ENCODE measurements around the gene PRR36. TPM values are rescaled to one million over a fixed set of nuclear protein-coding genes. Genes with fewer than 3 reads are reported as not detected.

The PRR36 gene
- total RNA-seq, 6 donors from 2014 or later = 0.46 to 9.4 (median 2.7) TPM

GRCh38 chr19:7847664-7848063 is 26.5 kb downstream of the PRR36 start:
- H3K27me3 ChIP-seq = no peaks in the 10 kb centered on the region
- no peak overlapping the region for H3K27ac ChIP-seq
- TF ChIP-seq POLR2A (IDR thresholded peaks at IDR 0.05) (no peak), EP300 (IDR thresholded peaks at IDR 0.05) (no peak), CTCF (IDR thresholded peaks at IDR 0.05) (no peak), POLR2AphosphoS5 (IDR thresholded peaks at IDR 0.05) (no peak)
- ATAC-seq (ENCODE audit: low FRiP score in 2 of 2) (no peak), DNase-seq (peak in 1 of 2 donors; percentile 81)
- 91 to 94% methylated on average over 23 of the region's 23 CpGs for WGBS, 2 donors
- H3K36me3 ChIP-seq = peaks cover 0 to 3% (median 0%) of the 10 kb centered on the region in 4 donors
- H3K4me3 ChIP-seq = no peak overlapping the region
- no peaks in the 10 kb centered on the region for H3K4me1 ChIP-seq
- H3K9me3 ChIP-seq = no peaks in the 10 kb centered on the region

GRCh38 chr19:7846155-7846646 is 28.0 kb downstream of the PRR36 start:
- DNase-seq (no peak), ATAC-seq (ENCODE audit: low FRiP score in 2 of 2) (no peak)
- TF ChIP-seq CTCF (IDR thresholded peaks at IDR 0.05) (no peak), EP300 (IDR thresholded peaks at IDR 0.05) (no peak), POLR2AphosphoS5 (IDR thresholded peaks at IDR 0.05) (no peak), POLR2A (IDR thresholded peaks at IDR 0.05) (no peak)
- no peak overlapping the region for H3K27ac ChIP-seq
- peaks cover 0 to 3% (median 0%) of the 10 kb centered on the region in 4 donors for H3K36me3 ChIP-seq
- whole genome bisulfite sequencing, 2 donors = 89 to 90% methylated on average over 12 to 17 of the region's 19 CpGs
- no peaks in the 10 kb centered on the region for H3K27me3 ChIP-seq
- H3K4me1 ChIP-seq = no peaks in the 10 kb centered on the region
- H3K9me3 ChIP-seq = no peaks in the 10 kb centered on the region
- no peak overlapping the region for H3K4me3 ChIP-seq

- Histone ChIP-seq H3K36me3 (peaks cover 0 to 3% (median 0%) of the 10 kb centered on the region in 4 donors), H3K27ac (no peak overlapping the region), H3K27me3 (no peaks in the 10 kb centered on the region), H3K9me3 (no peaks in the 10 kb centered on the region), H3K4me1 (no peaks in the 10 kb centered on the region), H3K4me3 (no peak overlapping the region)
- no peak for DNase-seq
- TF ChIP-seq POLR2A (IDR thresholded peaks at IDR 0.05) (no peak), EP300 (IDR thresholded peaks at IDR 0.05) (no peak), CTCF (IDR thresholded peaks at IDR 0.05) (no peak), POLR2AphosphoS5 (IDR thresholded peaks at IDR 0.05) (no peak)
- WGBS, 2 donors = 93% methylated on average over 12 to 20 of the region's 20 CpGs
- no peak for ATAC-seq (ENCODE audit: low FRiP score in 2 of 2)
These were observed 28.6 kb downstream of the PRR36 start for GRCh38 chr19:7845390-7846154.

- no peak overlapping the region for H3K27ac ChIP-seq
- TF ChIP-seq POLR2A (IDR thresholded peaks at IDR 0.05) (no peak), POLR2AphosphoS5 (IDR thresholded peaks at IDR 0.05) (no peak), CTCF (IDR thresholded peaks at IDR 0.05) (no peak)
- H3K4me3 ChIP-seq = no peak overlapping the region
- WGBS, 2 donors = 83 to 85% methylated on average over 3 to 10 of the region's 10 CpGs
- H3K9me3 ChIP-seq = no peaks in the 10 kb centered on the region
- no peak for DNase-seq
- no peaks in the 10 kb centered on the region for H3K4me1 ChIP-seq
- no peaks in the 10 kb centered on the region for H3K27me3 ChIP-seq
- H3K36me3 ChIP-seq = no peaks in the 10 kb centered on the region
- ATAC-seq (ENCODE audit: low FRiP score in 2 of 2) = no peak
These were observed 29.2 kb downstream of the PRR36 start for GRCh38 chr19:7844951-7845350.

- ATAC-seq (ENCODE audit: low FRiP score in 2 of 2) = no peak
- WGBS, 2 donors = 96 to 100% methylated on average over 1 to 5 of the region's 5 CpGs
- H3K36me3 ChIP-seq = no peaks in the 10 kb centered on the region
- no peaks in the 10 kb centered on the region for H3K4me1 ChIP-seq
- no peaks in the 10 kb centered on the region for H3K9me3 ChIP-seq
- no peaks in the 10 kb centered on the region for H3K27me3 ChIP-seq
- no peak overlapping the region for H3K27ac ChIP-seq
- TF ChIP-seq POLR2AphosphoS5 (IDR thresholded peaks at IDR 0.05) (no peak), CTCF (IDR thresholded peaks at IDR 0.05) (no peak), POLR2A (IDR thresholded peaks at IDR 0.05) (no peak), EP300 (IDR thresholded peaks at IDR 0.05) (no peak)
- DNase-seq = no peak
- no peak overlapping the region for H3K4me3 ChIP-seq
These were observed 29.8 kb downstream of the PRR36 start for GRCh38 chr19:7844405-7844804.
